A549 (cell line): ENCODE measurements around the gene F10.

Experiments
- CTCF ChIP-seq: fragments of >200 bp; sonication (Bioruptor Twin); formaldehyde crosslinking; IDR thresholded peaks from 3 replicates; pipeline ENCODE4 v1.5.1; 2016
- EP300 ChIP-seq, 2 experiments: fragments of >200 bp; sonication (Bioruptor Twin); formaldehyde crosslinking; IDR thresholded peaks; 2 replicates in 1 of 2; 3 replicates in 1 of 2; pipeline ENCODE4 v1.6.1; 2016 to 2017
- POLR2AphosphoS2 ChIP-seq: conservative IDR thresholded peaks from 2 replicates; pipeline ENCODE4 v1.6.1; 2012; ENCODE audit warnings: low read length, improper control_type of control experiment, inconsistent platforms
- RAD21 ChIP-seq, 2 experiments: fragments of >200 bp in 1 of 2; sonication (Bioruptor Twin) in 1 of 2; formaldehyde crosslinking in 1 of 2; IDR thresholded peaks in 1 of 2; conservative IDR thresholded peaks in 1 of 2; 2 replicates in 1 of 2; 3 replicates in 1 of 2; pipeline ENCODE4 v1.6.1; 2012 to 2018; ENCODE audit warnings: inconsistent platforms in 1 of 2
- TF ChIP-seq, protein P1 (sequence below): fragments of 200-600 bp; sonication (generic); IDR thresholded peaks from 2 replicates; pipeline ENCODE4 v1.6.1; 2016; ENCODE audit warnings: antibody characterized with exemption, mild to moderate bottlenecking, moderate library complexity

GRCh38 chr13:113112893-113113845, 9.4 kb upstream of the F10 start:
- no peak for TF ChIP-seq CTCF
- TF ChIP-seq POLR2AphosphoS2: no peak
- no peak for TF ChIP-seq RAD21 (conservative IDR thresholded peaks at IDR 0.05 in 1 of 2, IDR thresholded peaks at IDR 0.05 in 1 of 2)
- TF ChIP-seq, protein P1, sequence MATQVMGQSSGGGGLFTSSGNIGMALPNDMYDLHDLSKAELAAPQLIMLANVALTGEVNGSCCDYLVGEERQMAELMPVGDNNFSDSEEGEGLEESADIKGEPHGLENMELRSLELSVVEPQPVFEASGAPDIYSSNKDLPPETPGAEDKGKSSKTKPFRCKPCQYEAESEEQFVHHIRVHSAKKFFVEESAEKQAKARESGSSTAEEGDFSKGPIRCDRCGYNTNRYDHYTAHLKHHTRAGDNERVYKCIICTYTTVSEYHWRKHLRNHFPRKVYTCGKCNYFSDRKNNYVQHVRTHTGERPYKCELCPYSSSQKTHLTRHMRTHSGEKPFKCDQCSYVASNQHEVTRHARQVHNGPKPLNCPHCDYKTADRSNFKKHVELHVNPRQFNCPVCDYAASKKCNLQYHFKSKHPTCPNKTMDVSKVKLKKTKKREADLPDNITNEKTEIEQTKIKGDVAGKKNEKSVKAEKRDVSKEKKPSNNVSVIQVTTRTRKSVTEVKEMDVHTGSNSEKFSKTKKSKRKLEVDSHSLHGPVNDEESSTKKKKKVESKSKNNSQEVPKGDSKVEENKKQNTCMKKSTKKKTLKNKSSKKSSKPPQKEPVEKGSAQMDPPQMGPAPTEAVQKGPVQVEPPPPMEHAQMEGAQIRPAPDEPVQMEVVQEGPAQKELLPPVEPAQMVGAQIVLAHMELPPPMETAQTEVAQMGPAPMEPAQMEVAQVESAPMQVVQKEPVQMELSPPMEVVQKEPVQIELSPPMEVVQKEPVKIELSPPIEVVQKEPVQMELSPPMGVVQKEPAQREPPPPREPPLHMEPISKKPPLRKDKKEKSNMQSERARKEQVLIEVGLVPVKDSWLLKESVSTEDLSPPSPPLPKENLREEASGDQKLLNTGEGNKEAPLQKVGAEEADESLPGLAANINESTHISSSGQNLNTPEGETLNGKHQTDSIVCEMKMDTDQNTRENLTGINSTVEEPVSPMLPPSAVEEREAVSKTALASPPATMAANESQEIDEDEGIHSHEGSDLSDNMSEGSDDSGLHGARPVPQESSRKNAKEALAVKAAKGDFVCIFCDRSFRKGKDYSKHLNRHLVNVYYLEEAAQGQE: no peak
- no peak for TF ChIP-seq EP300 (IDR thresholded peaks at IDR 0.05)
